Smooth muscle cell (in vitro differentiated cells): ENCODE measurements around the gene PIM1. TPM values are rescaled to one million over a fixed set of nuclear protein-coding genes. Genes with fewer than 3 reads are reported as not detected.
A peak's percentile ranks its signal among the peaks of the same experiment; 100 is the strongest.

Source experiments
- DNase-seq: peaks from one replicate; lab custom pipeline; 2025; ENCODE audit not compliant: unreplicated experiment; lab: John Stamatoyannopoulos, UW
- H2AFZ ChIP-seq: fragments of 200-600 bp; sonication (generic); 2 replicates; pipeline ENCODE4 v1.6.0; 2016; ENCODE audit warnings: antibody characterized with exemption, low read depth, mild to moderate bottlenecking
- H3F3A ChIP-seq: fragments of 200-600 bp; sonication (generic); 2 replicates; pipeline ENCODE4 v1.6.0; 2017; ENCODE audit warnings: antibody characterized with exemption, low read depth
- H3K27ac ChIP-seq: fragments of 200-600 bp; sonication (generic); 2 replicates; pipeline ENCODE4 v1.5.1; 2016; ENCODE audit warnings: low read depth, mild to moderate bottlenecking
- H3K27me3 ChIP-seq: fragments of 200-600 bp; sonication (generic); 2 replicates; pipeline ENCODE4 v1.6.1; 2016; ENCODE audit warnings: low read depth, mild to moderate bottlenecking
- H3K36me3 ChIP-seq: fragments of 200-600 bp; sonication (generic); 2 replicates; pipeline ENCODE4 v1.5.1; 2016; ENCODE audit warnings: low read depth
- H3K4me1 ChIP-seq: fragments of 200-600 bp; sonication (generic); 2 replicates; pipeline ENCODE4 v1.5.1; 2016; ENCODE audit warnings: low read depth
- H3K4me2 ChIP-seq: fragments of 200-600 bp; sonication (generic); 2 replicates; pipeline ENCODE4 v1.6.0; 2016; ENCODE audit warnings: mild to moderate bottlenecking
- H3K4me3 ChIP-seq: fragments of 200-600 bp; sonication (generic); 2 replicates; pipeline ENCODE4 v1.5.1; 2016; ENCODE audit warnings: mild to moderate bottlenecking
- H3K79me2 ChIP-seq: fragments of 200-600 bp; sonication (generic); 2 replicates; pipeline ENCODE4 v1.6.0; 2016; ENCODE audit warnings: low read depth, mild to moderate bottlenecking
- H3K9ac ChIP-seq: fragments of 200-600 bp; sonication (generic); 2 replicates; pipeline ENCODE4 v1.6.0; 2016; ENCODE audit warnings: low read depth
- H3K9me3 ChIP-seq: fragments of 200-600 bp; sonication (generic); replicated peaks from 2 replicates; pipeline ENCODE4 v1.5.1; 2016; ENCODE audit warnings: low read depth
- H4K20me1 ChIP-seq: fragments of 200-600 bp; sonication (generic); 2 replicates; pipeline ENCODE4 v1.6.0; 2016; ENCODE audit warnings: low read depth
- WGBS: methylation state at CpG from one replicate; pipeline ENCODE4 v1.1.7; 2016; ENCODE audit warnings: low lambda C conversion rate; 5-methylcytosine and 5-hydroxymethylcytosine counted together
- polyA plus RNA-seq: library from polyadenylated mRNA; unstranded; fragments of >200 nt; fragmentation: Nextera tagmentation; extraction: Ambion mirVana; gene quantifications from 2 replicates; pipeline ENCODE4 v1.2.1, GENCODE V29; 2016
- total RNA-seq: library from RNA; depleted of rRNA; stranded (reverse); fragments of >200 nt; gene quantifications from 2 replicates; pipeline ENCODE4 v1.2.3, GENCODE V29; 2014
- TF ChIP-seq, protein P1 (sequence below): fragments of 200-600 bp; sonication (generic); IDR thresholded peaks from 2 replicates; pipeline ENCODE4 v1.5.1; 2017; ENCODE audit warnings: borderline replicate concordance, mild to moderate bottlenecking, antibody characterized with exemption; ENCODE audit not compliant: insufficient read depth, poor library complexity, severe bottlenecking

Gene PIM1
- total and polyA plus RNA-seq, 2 experiments from 2014 or later, result 29.5 to 41.9 TPM

DNA sequence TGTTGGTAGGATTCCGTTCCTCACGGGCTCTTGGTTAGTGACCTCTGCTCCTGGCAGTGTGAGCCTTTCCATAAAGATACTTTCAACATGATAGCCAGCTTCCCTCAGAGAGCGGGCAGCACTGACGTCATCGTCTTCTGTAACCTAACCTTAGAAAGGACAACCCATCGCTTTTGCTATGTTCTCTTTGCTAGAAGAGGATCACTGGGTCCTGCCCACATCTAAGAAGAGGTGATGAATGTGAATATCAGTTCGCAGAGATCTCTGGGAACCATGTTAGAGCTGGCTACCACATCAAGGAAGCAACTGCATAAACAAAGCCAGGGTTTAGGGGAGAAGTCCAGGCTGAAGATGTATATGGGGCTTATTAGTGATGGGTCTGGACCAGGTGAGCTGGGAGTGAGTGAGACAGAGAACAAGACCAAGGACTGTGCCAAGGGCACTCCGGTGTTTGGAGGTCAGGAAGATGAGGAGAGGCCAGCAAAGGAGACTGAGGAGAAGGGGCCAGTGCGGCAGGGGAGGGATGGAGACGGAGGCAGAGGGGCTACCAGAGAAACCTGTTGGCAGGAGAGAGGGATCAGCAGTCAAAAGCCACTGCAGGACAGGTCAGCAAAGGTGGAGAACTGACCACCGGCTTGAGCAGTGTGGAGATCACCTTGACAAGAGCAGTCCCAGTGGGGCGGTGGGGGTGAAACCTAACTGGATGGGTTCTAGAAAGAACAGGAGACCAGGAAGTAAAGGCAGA lies 39.7 kb downstream of the PIM1 start:
- Histone ChIP-seq H3F3A (no peaks in the 10 kb centered on the region), H4K20me1 (no peaks in the 10 kb centered on the region), H3K27me3 (no peaks in the 10 kb centered on the region), H3K4me2 (no peak overlapping the region), H3K36me3 (no peaks in the 10 kb centered on the region), H3K9me3 (no peaks in the 10 kb centered on the region), H3K79me2 (no peaks in the 10 kb centered on the region), H3K27ac (no peak overlapping the region), H3K4me3 (no peak overlapping the region), H3K9ac (no peak overlapping the region), H2AFZ (no peak overlapping the region), H3K4me1 (no peaks in the 10 kb centered on the region)
- no peak for DNase-seq
- 85% methylated on average over 12 of the region's 12 CpGs for WGBS
- TF ChIP-seq, protein P1, sequence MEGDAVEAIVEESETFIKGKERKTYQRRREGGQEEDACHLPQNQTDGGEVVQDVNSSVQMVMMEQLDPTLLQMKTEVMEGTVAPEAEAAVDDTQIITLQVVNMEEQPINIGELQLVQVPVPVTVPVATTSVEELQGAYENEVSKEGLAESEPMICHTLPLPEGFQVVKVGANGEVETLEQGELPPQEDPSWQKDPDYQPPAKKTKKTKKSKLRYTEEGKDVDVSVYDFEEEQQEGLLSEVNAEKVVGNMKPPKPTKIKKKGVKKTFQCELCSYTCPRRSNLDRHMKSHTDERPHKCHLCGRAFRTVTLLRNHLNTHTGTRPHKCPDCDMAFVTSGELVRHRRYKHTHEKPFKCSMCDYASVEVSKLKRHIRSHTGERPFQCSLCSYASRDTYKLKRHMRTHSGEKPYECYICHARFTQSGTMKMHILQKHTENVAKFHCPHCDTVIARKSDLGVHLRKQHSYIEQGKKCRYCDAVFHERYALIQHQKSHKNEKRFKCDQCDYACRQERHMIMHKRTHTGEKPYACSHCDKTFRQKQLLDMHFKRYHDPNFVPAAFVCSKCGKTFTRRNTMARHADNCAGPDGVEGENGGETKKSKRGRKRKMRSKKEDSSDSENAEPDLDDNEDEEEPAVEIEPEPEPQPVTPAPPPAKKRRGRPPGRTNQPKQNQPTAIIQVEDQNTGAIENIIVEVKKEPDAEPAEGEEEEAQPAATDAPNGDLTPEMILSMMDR, result no peak

DNA sequence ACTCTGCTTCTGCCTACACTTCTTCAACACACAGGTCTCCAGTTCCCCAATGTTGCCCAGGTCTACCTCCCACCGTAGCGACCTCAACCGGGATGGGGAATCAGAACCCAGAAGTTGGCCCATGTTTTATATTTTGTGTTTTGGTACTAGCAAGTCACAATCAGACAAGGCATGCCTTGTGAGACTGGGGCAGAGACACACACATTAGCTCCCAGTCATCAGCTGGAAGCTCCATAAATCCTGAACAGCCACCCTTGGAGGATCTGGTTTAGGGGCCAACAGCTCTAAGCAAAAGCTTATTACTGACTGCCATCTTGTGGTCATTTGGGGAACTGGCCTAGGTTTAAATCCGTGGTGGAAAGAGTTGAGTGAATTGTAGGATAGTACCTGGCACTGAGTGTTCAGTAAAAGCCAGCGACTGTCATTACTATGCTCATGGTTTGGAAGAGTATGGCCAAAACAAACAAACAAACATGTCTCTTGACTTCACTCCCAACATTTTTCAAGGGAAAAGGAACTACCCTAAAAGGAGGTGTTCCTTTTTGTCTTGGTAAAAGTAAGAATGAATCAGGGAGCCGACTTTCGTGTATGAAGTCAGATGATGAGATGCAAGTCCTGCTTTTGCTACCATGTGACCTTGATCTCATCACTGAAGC lies 40.5 kb downstream of the PIM1 start:
- no peaks in the 10 kb centered on the region for H3K27me3 ChIP-seq
- no peaks in the 10 kb centered on the region for H3K4me1 ChIP-seq
- TF ChIP-seq, protein P1, result peak; percentile 97
- no peaks in the 10 kb centered on the region for H3K36me3 ChIP-seq
- H3K9ac ChIP-seq, result no peak overlapping the region
- H2AFZ ChIP-seq, result no peak overlapping the region
- H3K4me2 ChIP-seq, result no peak overlapping the region
- no peaks in the 10 kb centered on the region for H3K79me2 ChIP-seq
- H4K20me1 ChIP-seq, result no peaks in the 10 kb centered on the region
- H3K27ac ChIP-seq, result no peak overlapping the region
- peak; percentile 26 for DNase-seq
- H3K9me3 ChIP-seq, result no peaks in the 10 kb centered on the region
- H3K4me3 ChIP-seq, result no peak overlapping the region
- H3F3A ChIP-seq, result no peaks in the 10 kb centered on the region
- WGBS, result 69% methylated on average over 7 of the region's 7 CpGs

DNA sequence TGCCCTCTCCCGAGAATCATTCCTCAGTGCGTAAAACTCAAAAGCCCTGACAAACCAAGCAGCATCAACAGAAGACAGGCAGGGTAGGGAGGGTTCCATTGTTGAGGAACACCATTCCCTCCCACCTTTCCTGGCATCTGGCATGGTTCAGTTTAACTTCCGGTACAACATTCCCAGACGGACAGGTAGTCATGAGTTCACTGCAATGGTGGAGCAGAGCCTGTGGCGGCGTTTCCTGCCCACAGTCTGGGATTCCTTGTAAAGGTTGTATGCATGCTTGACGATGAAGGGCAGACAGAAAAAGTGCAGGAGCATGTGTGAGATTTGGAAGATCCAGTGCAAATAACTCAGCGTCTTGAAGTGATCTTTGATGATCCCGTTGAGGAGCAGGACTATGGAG lies 42.3 kb downstream of the PIM1 start:
- TF ChIP-seq, protein P1, result no peak
- H3K4me3 ChIP-seq, result no peak overlapping the region
- no peak overlapping the region for H2AFZ ChIP-seq
- H3K9ac ChIP-seq, result no peak overlapping the region
- WGBS, result 92% methylated on average over 9 of the region's 9 CpGs
- no peaks in the 10 kb centered on the region for H4K20me1 ChIP-seq
- no peak overlapping the region for H3K27ac ChIP-seq
- DNase-seq, result no peak
- H3K4me2 ChIP-seq, result no peak overlapping the region
- H3K36me3 ChIP-seq, result no peaks in the 10 kb centered on the region
- H3K9me3 ChIP-seq, result no peaks in the 10 kb centered on the region
- H3K27me3 ChIP-seq, result no peaks in the 10 kb centered on the region
- H3F3A ChIP-seq, result no peaks in the 10 kb centered on the region
- no peaks in the 10 kb centered on the region for H3K79me2 ChIP-seq
- H3K4me1 ChIP-seq, result no peaks in the 10 kb centered on the region
